Endothelial cell of umbilical vein (primary cell): ENCODE results near the gene RABL3. TPM values are rescaled to one million over a fixed set of nuclear protein-coding genes. Genes with fewer than 3 reads are reported as not detected.

Experiments used
- BruUV-seq: library from RNA; stranded (reverse); fragments of 400-500 nt; replicated peaks from 2 replicates; lab custom pipeline; 2021; lab: Mats Ljungman, UMichigan
- CTCF ChIA-PET: fragments of 300-600, 350-600 bp; sonication (Branson Sonifier 250); formaldehyde crosslinking; loops from one replicate; lab custom pipeline; 2021; ENCODE audit warnings: antibody characterized with exemption, inconsistent platforms; lab: Charles Lee
- POLR2A ChIA-PET: fragments of 300-600, 350-600 bp; sonication (Branson Sonifier 250); formaldehyde crosslinking; loops from one replicate; lab custom pipeline; 2021; ENCODE audit warnings: antibody characterized with exemption, inconsistent platforms; lab: Charles Lee
- DNase-seq: peaks from one replicate; pipeline ENCODE4 v3.0.0-alpha.2; 2011; ENCODE audit warnings: low read depth, low spot score
- FAIRE-seq: peaks from 2 replicates; lab custom pipeline; 2011; peaks lifted over from hg19 to GRCh38; lab: Jason Lieb, UNC
- H2AFZ ChIP-seq: 2 replicates; pipeline ENCODE4 v1.6.0; 2012; ENCODE audit warnings: low read depth, low read length, control low read depth, inconsistent platforms
- H3K27ac ChIP-seq: 2 replicates; pipeline ENCODE4 v1.5.1; 2011; ENCODE audit warnings: low read depth, mild to moderate bottlenecking, control low read depth, low read length, moderate library complexity; ENCODE audit not compliant: insufficient read depth
- H3K27me3 ChIP-seq, 2 experiments: 2 replicates each; pipeline versions ENCODE4 v1.6.0 to v1.6.1; 2011; ENCODE audit warnings: low read length in 2 of 2, mixed read lengths in 1 of 2; ENCODE audit not compliant: control insufficient read depth in 2 of 2, insufficient read depth in 2 of 2
- H3K36me3 ChIP-seq, 2 experiments: 2 replicates in 1 of 2; 3 replicates in 1 of 2; pipeline ENCODE4 v1.5.1; 2011; ENCODE audit warnings: low read length in 2 of 2, mild to moderate bottlenecking in 1 of 2, moderate library complexity in 1 of 2; ENCODE audit not compliant: control insufficient read depth in 2 of 2, insufficient read depth in 2 of 2; ENCODE audit errors: extremely low read depth in 1 of 2
- H3K4me1 ChIP-seq: 3 replicates; pipeline ENCODE4 v1.5.1; 2011; ENCODE audit warnings: mild to moderate bottlenecking, low read length; ENCODE audit not compliant: control insufficient read depth, insufficient read depth; ENCODE audit errors: extremely low read depth
- H3K4me2 ChIP-seq: 2 replicates; pipeline ENCODE4 v1.6.1; 2011; ENCODE audit warnings: low read length, control low read depth, mixed read lengths; ENCODE audit not compliant: insufficient read depth
- H3K4me3 ChIP-seq, 3 experiments: fragments of 200-600 bp in 1 of 3; sonication (generic), shearing (Covaris generic) in 1 of 3; replicated peaks in 1 of 3; 2 replicates each; pipeline ENCODE4 v1.5.1; 2011 to 2016; ENCODE audit warnings: control low read depth in 3 of 3, low read length in 3 of 3, mild to moderate bottlenecking in 2 of 3, inconsistent platforms in 1 of 3, low read depth in 1 of 3, moderate library complexity in 1 of 3; ENCODE audit not compliant: insufficient read depth in 1 of 3
- H3K79me2 ChIP-seq: 2 replicates; pipeline ENCODE4 v1.6.0; 2012; ENCODE audit warnings: low read length, inconsistent platforms; ENCODE audit not compliant: control insufficient read depth, insufficient read depth
- H3K9ac ChIP-seq: replicated peaks from 2 replicates; pipeline ENCODE3; 2011; ENCODE audit warnings: low read length, control low read depth; ENCODE audit not compliant: insufficient read depth; ENCODE audit errors: extremely low read depth
- H3K9me1 ChIP-seq: replicated peaks from 3 replicates; pipeline ENCODE4 v1.6.0; 2011; ENCODE audit warnings: mild to moderate bottlenecking, low read length; ENCODE audit not compliant: control insufficient read depth, insufficient read depth; ENCODE audit errors: extremely low read depth
- H3K9me3 ChIP-seq: replicated peaks from 2 replicates; pipeline ENCODE4 v1.5.1; 2012; ENCODE audit warnings: low read length, inconsistent platforms; ENCODE audit not compliant: control insufficient read depth, insufficient read depth
- H4K20me1 ChIP-seq: replicated peaks from 2 replicates; pipeline ENCODE3; 2011; ENCODE audit warnings: mild to moderate bottlenecking, low read length; ENCODE audit not compliant: control insufficient read depth, insufficient read depth; ENCODE audit errors: extremely low read depth
- EZH2 ChIP-seq: IDR thresholded peaks from 2 replicates; pipeline ENCODE4 v1.6.1; 2012; ENCODE audit warnings: borderline replicate concordance, low read depth, mild to moderate bottlenecking, moderate library complexity, low read length, inconsistent platforms; ENCODE audit not compliant: severe bottlenecking
- FOS ChIP-seq: IDR thresholded peaks from 2 replicates; pipeline ENCODE4 v1.6.1; 2011; ENCODE audit warnings: mild to moderate bottlenecking, low read length, moderate library complexity, borderline replicate concordance; ENCODE audit not compliant: insufficient read depth
- GATA2 ChIP-seq: IDR thresholded peaks from 2 replicates; pipeline ENCODE4 v1.7.0; 2011; ENCODE audit warnings: low read depth, mild to moderate bottlenecking, moderate library complexity, mixed read lengths, low read length; ENCODE audit not compliant: insufficient read length, insufficient read depth
- JUN ChIP-seq: IDR thresholded peaks from 2 replicates; pipeline ENCODE4 v1.6.1; 2011; ENCODE audit warnings: borderline replicate concordance, low read depth; ENCODE audit not compliant: insufficient read length, insufficient read depth
- MYC ChIP-seq: IDR thresholded peaks from one replicate; pipeline ENCODE4 v1.6.1; 2011; ENCODE audit warnings: mild to moderate bottlenecking, low read depth, low read length
- POLR2A ChIP-seq: IDR thresholded peaks from 2 replicates; pipeline ENCODE4 v1.6.1; 2012; ENCODE audit warnings: low read depth, mild to moderate bottlenecking, control low read depth, low read length
- POLR2AphosphoS5 ChIP-seq: IDR thresholded peaks from 2 replicates; pipeline ENCODE4 v1.6.1; 2012; ENCODE audit warnings: low read depth, mild to moderate bottlenecking, control low read depth, low read length, moderate library complexity; ENCODE audit not compliant: insufficient read depth
- dilution Hi-C: fragments of 300-500 bp; cut with MboI; formaldehyde crosslinking; loops from one replicate; pipeline ENCODE4 v1.15.0; 2019; ENCODE audit warnings: low sequenced_read_pairs; ENCODE audit not compliant: extremely low pct_ligation_motif_present
- intact Hi-C: fragments of 100-400 bp; cut with micrococcal nuclease; formaldehyde crosslinking; loops from one replicate; pipeline ENCODE4 v1.10.0; 2022
- polyA plus RNA-seq, 4 experiments: library from polyadenylated mRNA; depleted of rRNA in 3 of 4; stranded (reverse) in 3 of 4; unstranded in 1 of 4; fragments of >200 nt; gene quantifications; 2 replicates each; pipeline versions ENCODE4 v1.2.1 to v1.2.3, GENCODE V29; 2011 to 2012; ENCODE audit warnings: missing spikeins in 1 of 4
- small RNA-seq: library from RNA; depleted of rRNA; stranded (forward); fragments of <200 nt; gene quantifications from one replicate; pipeline ENCODE3, GENCODE V24; 2012; ENCODE audit warnings: low replicate concordance, low read depth; ENCODE audit not compliant: insufficient read depth, insufficient read length
- total RNA-seq: library from RNA; stranded (reverse); gene quantifications from 2 replicates; pipeline ENCODE4 v1.2.3, GENCODE V29; 2021
- TF ChIP-seq, protein P1 (sequence below), 2 donors: IDR thresholded peaks; 1 replicate in 1 of 2; 2 replicates in 1 of 2; pipeline ENCODE4 v1.5.1; 2011; ENCODE audit warnings: low read length in 2 of 2, mild to moderate bottlenecking in 2 of 2, moderate library complexity in 2 of 2, control low read depth in 1 of 2, inconsistent platforms in 1 of 2, low read depth in 1 of 2; ENCODE audit not compliant: insufficient read depth in 1 of 2; ENCODE audit errors: extremely low read depth in 1 of 2

RABL3 gene
- total and polyA plus RNA-seq, 2 donors (not counting 3 experiments of a cell fraction or from before 2014, with no cell fraction given), result 4.3 to 24.9 TPM

DNA sequence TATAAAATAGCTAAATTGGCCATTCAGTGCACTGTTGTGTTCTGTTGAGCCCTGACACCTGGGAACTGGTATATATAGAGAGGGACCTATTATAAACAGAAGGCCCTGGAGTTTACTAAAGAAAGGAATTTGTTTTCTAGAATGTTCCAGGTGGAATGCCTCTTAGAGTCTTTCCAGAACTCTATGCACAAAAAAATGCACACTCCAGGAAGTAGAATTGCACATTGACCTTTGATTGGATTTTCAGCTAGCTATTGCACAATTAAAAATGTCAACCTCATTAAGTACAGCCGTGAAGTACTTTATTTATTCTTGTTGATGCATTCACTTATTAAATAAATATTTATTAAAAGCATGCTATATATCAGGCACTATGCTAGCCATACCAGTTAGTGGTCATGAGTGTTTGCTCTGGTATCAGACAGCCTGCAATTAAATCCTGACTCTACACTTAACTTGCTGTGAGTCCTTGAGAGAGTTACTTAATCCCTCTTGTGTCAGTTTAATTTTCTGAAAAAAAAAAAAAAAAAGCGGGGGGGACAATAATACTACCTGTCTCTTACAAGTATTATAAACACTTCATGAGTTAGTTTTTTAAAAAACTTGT, 105.4 kb downstream of the RABL3 start:
- no peaks in the 10 kb centered on the region for H3K79me2 ChIP-seq
- no peaks in the 10 kb centered on the region for H4K20me1 ChIP-seq
- CTCF ChIA-PET, result no interaction called here
- H3K4me1 ChIP-seq, result no peaks in the 10 kb centered on the region
- no peak overlapping the region for H3K9ac ChIP-seq
- no peak overlapping the region for H3K27ac ChIP-seq
- TF ChIP-seq GATA2, result no peak
- no peak for TF ChIP-seq POLR2AphosphoS5
- TF ChIP-seq MYC, result no peak
- TF ChIP-seq EZH2, result no peak
- TF ChIP-seq JUN, result no peak
- TF ChIP-seq FOS, result no peak
- no peak for TF ChIP-seq POLR2A
- TF ChIP-seq, protein P1, sequence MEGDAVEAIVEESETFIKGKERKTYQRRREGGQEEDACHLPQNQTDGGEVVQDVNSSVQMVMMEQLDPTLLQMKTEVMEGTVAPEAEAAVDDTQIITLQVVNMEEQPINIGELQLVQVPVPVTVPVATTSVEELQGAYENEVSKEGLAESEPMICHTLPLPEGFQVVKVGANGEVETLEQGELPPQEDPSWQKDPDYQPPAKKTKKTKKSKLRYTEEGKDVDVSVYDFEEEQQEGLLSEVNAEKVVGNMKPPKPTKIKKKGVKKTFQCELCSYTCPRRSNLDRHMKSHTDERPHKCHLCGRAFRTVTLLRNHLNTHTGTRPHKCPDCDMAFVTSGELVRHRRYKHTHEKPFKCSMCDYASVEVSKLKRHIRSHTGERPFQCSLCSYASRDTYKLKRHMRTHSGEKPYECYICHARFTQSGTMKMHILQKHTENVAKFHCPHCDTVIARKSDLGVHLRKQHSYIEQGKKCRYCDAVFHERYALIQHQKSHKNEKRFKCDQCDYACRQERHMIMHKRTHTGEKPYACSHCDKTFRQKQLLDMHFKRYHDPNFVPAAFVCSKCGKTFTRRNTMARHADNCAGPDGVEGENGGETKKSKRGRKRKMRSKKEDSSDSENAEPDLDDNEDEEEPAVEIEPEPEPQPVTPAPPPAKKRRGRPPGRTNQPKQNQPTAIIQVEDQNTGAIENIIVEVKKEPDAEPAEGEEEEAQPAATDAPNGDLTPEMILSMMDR (IDR thresholded peaks at IDR 0.05; ENCODE audit: extremely low read depth in 1 of 2, insufficient read depth in 1 of 2, low read depth in 1 of 2, low read length in 2 of 2), result no peak
- BruUV-seq, result no TSS peak
- H3K9me3 ChIP-seq, result no peaks in the 10 kb centered on the region
- H3K27me3 ChIP-seq, result no peaks in the 10 kb centered on the region
- POLR2A ChIA-PET, result interaction anchor here (0.7 kb wide), 1 partner anchor 11 kb away, joined by 10 read pairs; no protein-coding TSS in a partner anchor
- FAIRE-seq (no peak), DNase-seq (no peak)
- dilution Hi-C loops, result no loop called here
- no peaks in the 10 kb centered on the region for H3K36me3 ChIP-seq
- H3K4me2 ChIP-seq, result no peak overlapping the region
- intact Hi-C loops, result no loop called here
- no peak overlapping the region for H2AFZ ChIP-seq
- H3K4me3 ChIP-seq, result no peak overlapping the region
- no peaks in the 10 kb centered on the region for H3K9me1 ChIP-seq

Small RNA genes within 50 kb of the gene (small RNA-seq; reads per million reads assigned to genes)
- not detected for gene MTCO1P29
- gene MTCO2P29, result not detected

Other genes with a start within 250 kb of the RABL3 start
- gene NDUFB4, start 146.2 kb downstream of the RABL3 start, total RNA-seq, result 140 TPM in 2 replicates
- 191 and 210 TPM in 2 replicates for gene NDUFB4, start 146.2 kb downstream of the RABL3 start, polyA plus RNA-seq
- gene HGD, start 60.3 kb downstream of the RABL3 start, total RNA-seq, result 0.22 and 0.44 TPM in 2 replicates
- gene HGD, start 60.3 kb downstream of the RABL3 start, polyA plus RNA-seq, result 0.18 and 0.33 TPM in 2 replicates
- gene GTF2E1, start 228 bp upstream of the RABL3 start, total RNA-seq, result 25.5 and 27.7 TPM in 2 replicates
- 7.3 and 10.6 TPM in 2 replicates for gene GTF2E1, start 228 bp upstream of the RABL3 start, polyA plus RNA-seq
- gene STXBP5L, start 165.7 kb upstream of the RABL3 start, total RNA-seq, result not detected in 2 replicates
- gene STXBP5L, start 165.7 kb upstream of the RABL3 start, polyA plus RNA-seq, result not detected in 2 replicates